Chondrocyte (in vitro differentiated cells): ENCODE measurements around the gene ROS1. TPM values are rescaled to one million over a fixed set of nuclear protein-coding genes. Genes with fewer than 3 reads are reported as not detected.

Source experiments
- DNase-seq: peaks from one replicate; pipeline ENCODE4 v3.0.0; 2021; ENCODE audit warnings: mixed read lengths, low spot score
- H3K27ac Mint-ChIP-seq: one replicate; pipeline ENCODE4 v1.8.0; 2021; ENCODE audit warnings: mild to moderate bottlenecking, moderate library complexity, mixed read lengths; ENCODE audit not compliant: unreplicated experiment
- H3K27me3 Mint-ChIP-seq: 2 replicates; pipeline ENCODE4 v1.8.0; 2021; ENCODE audit warnings: low read depth, mixed read lengths
- H3K36me3 Mint-ChIP-seq: 2 replicates; pipeline ENCODE4 v1.8.0; 2021; ENCODE audit warnings: low read depth, mixed read lengths
- H3K4me1 Mint-ChIP-seq: 2 replicates; pipeline ENCODE4 v1.8.0; 2021; ENCODE audit warnings: low read depth, mild to moderate bottlenecking, mixed read lengths
- H3K4me3 Mint-ChIP-seq: one replicate; pipeline ENCODE4 v1.8.0; 2021; ENCODE audit warnings: mild to moderate bottlenecking, moderate library complexity, mixed read lengths; ENCODE audit not compliant: unreplicated experiment
- H3K9me3 Mint-ChIP-seq: 2 replicates; pipeline ENCODE4 v1.8.0; 2021; ENCODE audit warnings: low read depth, mixed read lengths
- total RNA-seq: library from RNA; stranded (reverse); gene quantifications from 3 replicates; pipeline ENCODE4 v1.2.1, GENCODE V29; 2021
- TF ChIP-seq, protein P1 (sequence below): fragments of 200-600 bp; sonication (generic); IDR thresholded peaks from 2 replicates; pipeline ENCODE4 v1.5.0; 2021; ENCODE audit warnings: antibody characterized with exemption, mild to moderate bottlenecking, moderate library complexity

ROS1 gene
- total RNA-seq, 1 donor from 2014 or later: not detected

GRCh38 chr6:117401799-117402198, 23.9 kb downstream of the ROS1 start:
- H3K4me1 Mint-ChIP-seq: no peaks in the 10 kb centered on the region
- no peak for DNase-seq
- H3K4me3 Mint-ChIP-seq: no peak overlapping the region
- H3K27me3 Mint-ChIP-seq: peaks cover 1% of the 10 kb centered on the region
- H3K36me3 Mint-ChIP-seq: no peaks in the 10 kb centered on the region
- TF ChIP-seq, protein P1, sequence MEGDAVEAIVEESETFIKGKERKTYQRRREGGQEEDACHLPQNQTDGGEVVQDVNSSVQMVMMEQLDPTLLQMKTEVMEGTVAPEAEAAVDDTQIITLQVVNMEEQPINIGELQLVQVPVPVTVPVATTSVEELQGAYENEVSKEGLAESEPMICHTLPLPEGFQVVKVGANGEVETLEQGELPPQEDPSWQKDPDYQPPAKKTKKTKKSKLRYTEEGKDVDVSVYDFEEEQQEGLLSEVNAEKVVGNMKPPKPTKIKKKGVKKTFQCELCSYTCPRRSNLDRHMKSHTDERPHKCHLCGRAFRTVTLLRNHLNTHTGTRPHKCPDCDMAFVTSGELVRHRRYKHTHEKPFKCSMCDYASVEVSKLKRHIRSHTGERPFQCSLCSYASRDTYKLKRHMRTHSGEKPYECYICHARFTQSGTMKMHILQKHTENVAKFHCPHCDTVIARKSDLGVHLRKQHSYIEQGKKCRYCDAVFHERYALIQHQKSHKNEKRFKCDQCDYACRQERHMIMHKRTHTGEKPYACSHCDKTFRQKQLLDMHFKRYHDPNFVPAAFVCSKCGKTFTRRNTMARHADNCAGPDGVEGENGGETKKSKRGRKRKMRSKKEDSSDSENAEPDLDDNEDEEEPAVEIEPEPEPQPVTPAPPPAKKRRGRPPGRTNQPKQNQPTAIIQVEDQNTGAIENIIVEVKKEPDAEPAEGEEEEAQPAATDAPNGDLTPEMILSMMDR: no peak
- H3K9me3 Mint-ChIP-seq: no peaks in the 10 kb centered on the region
- H3K27ac Mint-ChIP-seq: no peak overlapping the region

DNA sequence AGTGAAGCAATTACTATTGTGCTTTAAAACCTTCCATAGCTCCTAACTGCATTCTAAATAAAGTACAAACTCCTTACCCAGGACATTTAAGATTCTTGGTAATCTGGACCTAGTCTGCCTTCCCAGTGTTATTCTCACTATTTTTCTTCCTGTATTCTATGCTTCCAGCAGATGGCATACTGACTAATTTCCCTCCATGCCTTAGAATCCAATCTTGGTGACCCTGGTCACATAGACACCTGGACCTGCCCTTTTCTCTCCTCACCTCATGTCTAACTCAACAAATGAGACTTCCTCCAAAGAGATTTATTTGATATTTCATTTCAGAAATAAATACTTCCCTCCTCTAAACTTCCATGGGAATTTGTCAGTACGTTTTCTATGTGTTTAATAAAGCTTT, 25.8 kb downstream of the ROS1 start:
- no peaks in the 10 kb centered on the region for H3K36me3 Mint-ChIP-seq
- no peaks in the 10 kb centered on the region for H3K9me3 Mint-ChIP-seq
- TF ChIP-seq, protein P1: peak; percentile 76
- no peak for DNase-seq
- no peak overlapping the region for H3K27ac Mint-ChIP-seq
- peaks cover 4% of the 10 kb centered on the region for H3K4me1 Mint-ChIP-seq
- no peak overlapping the region for H3K4me3 Mint-ChIP-seq
- H3K27me3 Mint-ChIP-seq: peaks cover 2% of the 10 kb centered on the region

- Mint-ChIP-seq H3K36me3 (no peaks in the 10 kb centered on the region), H3K9me3 (no peaks in the 10 kb centered on the region), H3K4me3 (no peak overlapping the region), H3K4me1 (peaks cover 4% of the 10 kb centered on the region), H3K27me3 (peaks cover 7% of the 10 kb centered on the region), H3K27ac (no peak overlapping the region)
- no peak for DNase-seq
- TF ChIP-seq, protein P1: no peak
These were observed 26.6 kb downstream of the ROS1 start for GRCh38 chr6:117399126-117399525.

DNA sequence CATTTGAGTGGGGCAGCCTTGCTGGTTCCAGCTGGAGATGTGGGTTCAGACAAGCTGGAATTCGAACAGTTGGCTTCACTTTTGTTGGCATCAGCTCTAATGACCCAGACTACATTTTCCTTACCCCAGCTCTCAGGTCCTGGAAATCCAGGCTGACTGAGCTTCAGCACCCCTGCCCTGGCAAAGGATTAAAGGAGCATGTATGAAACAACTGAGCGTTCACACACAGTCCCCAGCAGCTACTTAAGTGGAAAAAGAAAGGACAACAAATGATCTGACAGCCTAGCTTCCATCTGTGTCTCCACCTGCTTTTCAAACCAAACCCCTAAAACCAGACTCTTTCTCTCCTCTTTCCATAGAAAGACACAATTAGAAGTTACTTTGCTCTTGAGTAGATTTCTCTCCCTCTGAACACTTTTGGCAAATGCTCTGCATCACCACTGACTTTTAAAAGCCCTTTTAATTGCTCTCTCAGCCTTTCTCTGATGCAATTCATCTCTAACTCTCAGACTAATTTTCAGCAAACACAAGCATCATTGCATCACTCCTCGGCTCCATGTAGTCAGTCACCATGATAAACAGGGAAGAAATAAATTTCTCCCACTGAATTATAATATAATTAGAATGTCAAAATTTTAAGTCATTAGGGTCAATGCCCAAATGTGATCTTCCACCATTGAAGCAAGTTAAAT, 28.1 kb downstream of the ROS1 start:
- Mint-ChIP-seq H3K4me3 (no peak overlapping the region), H3K4me1 (peaks cover 4% of the 10 kb centered on the region), H3K27me3 (peaks cover 19% of the 10 kb centered on the region), H3K36me3 (no peaks in the 10 kb centered on the region), H3K27ac (no peak overlapping the region), H3K9me3 (no peaks in the 10 kb centered on the region)
- TF ChIP-seq, protein P1: no peak
- DNase-seq: no peak

DNA sequence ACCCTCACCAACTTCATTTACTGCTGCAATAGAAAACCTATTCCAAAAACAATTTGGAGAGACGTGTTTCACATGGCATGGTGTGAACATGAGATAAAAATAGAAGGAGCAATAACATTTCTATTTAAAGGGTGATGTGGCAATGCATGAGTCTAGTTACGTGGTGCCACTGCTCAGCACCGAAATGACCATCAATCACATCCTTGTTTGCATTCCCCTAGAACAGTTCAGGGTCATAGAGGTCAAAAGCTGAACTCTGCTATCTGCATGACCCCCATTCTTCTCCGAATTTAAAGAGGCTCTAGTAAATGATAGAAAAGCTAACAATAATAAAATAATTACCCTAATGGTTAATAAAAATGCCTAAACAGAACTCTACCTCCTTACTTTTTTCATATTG, 29.5 kb downstream of the ROS1 start:
- no peaks in the 10 kb centered on the region for H3K9me3 Mint-ChIP-seq
- H3K27me3 Mint-ChIP-seq: peaks cover 26% of the 10 kb centered on the region
- no peak overlapping the region for H3K27ac Mint-ChIP-seq
- TF ChIP-seq, protein P1: no peak
- H3K4me1 Mint-ChIP-seq: peaks cover 4% of the 10 kb centered on the region
- H3K4me3 Mint-ChIP-seq: no peak overlapping the region
- no peaks in the 10 kb centered on the region for H3K36me3 Mint-ChIP-seq
- DNase-seq: no peak
